ENCODE results near the gene SPINK8.
"Not testable (repeated sequence)": the region's sequence is repeated elsewhere in the genome, so short reads cannot be mapped to it uniquely, and the experiment has no call there.

The SPINK8 gene

GRCh38 chr3:48276911-48277641, 56.4 kb downstream of the SPINK8 start:
- no peaks in the 10 kb centered on the region for H3K9me3 Mint-ChIP-seq
- TF ChIP-seq CTCF (IDR thresholded peaks at IDR 0.05; ENCODE audit: unreplicated experiment in 3 of 3) = no peak
- H3K4me3 Mint-ChIP-seq = no peak overlapping the region
- no peaks in the 10 kb centered on the region for H3K36me3 Mint-ChIP-seq (ENCODE audit: low read depth)
- H3K27me3 Mint-ChIP-seq (ENCODE audit: low read depth) = peaks cover 4% of the 10 kb centered on the region
- no peaks in the 10 kb centered on the region for H3K4me1 Mint-ChIP-seq
- peak overlapping the region in 2 of 3 experiments; percentile 17 to 52 for H3K27ac Mint-ChIP-seq

- Mint-ChIP-seq H3K36me3 (ENCODE audit: low read depth) (peaks cover 11% of the 10 kb centered on the region), H3K27me3 (ENCODE audit: low read depth) (peaks cover 4% of the 10 kb centered on the region), H3K9me3 (no peaks in the 10 kb centered on the region), H3K4me1 (no peaks in the 10 kb centered on the region), H3K4me3 (no peak overlapping the region), H3K27ac (peak overlapping the region; percentile 55 to 87 (median 59))
- no peak for TF ChIP-seq CTCF (IDR thresholded peaks at IDR 0.05; ENCODE audit: unreplicated experiment in 3 of 3)
Observed at GRCh38 chr3:48275287-48276027, 58.0 kb downstream of the SPINK8 start.

GRCh38 chr3:48274452-48274851, 59.0 kb downstream of the SPINK8 start:
- no peak overlapping the region for H3K4me3 Mint-ChIP-seq
- H3K9me3 Mint-ChIP-seq = no peaks in the 10 kb centered on the region
- peaks cover 4% of the 10 kb centered on the region for H3K27me3 Mint-ChIP-seq (ENCODE audit: low read depth)
- peak overlapping the region in 2 of 3 experiments; percentile 55 to 87 for H3K27ac Mint-ChIP-seq
- peaks cover 19% of the 10 kb centered on the region for H3K36me3 Mint-ChIP-seq (ENCODE audit: low read depth)
- no peak for TF ChIP-seq CTCF (IDR thresholded peaks at IDR 0.05; ENCODE audit: unreplicated experiment in 3 of 3)
- H3K4me1 Mint-ChIP-seq = peaks cover 2% of the 10 kb centered on the region

GRCh38 chr3:48273594-48274211, 59.8 kb downstream of the SPINK8 start:
- Mint-ChIP-seq H3K4me1 (peaks cover 9% of the 10 kb centered on the region), H3K27me3 (ENCODE audit: low read depth) (peaks cover 4% of the 10 kb centered on the region), H3K27ac (peak overlapping the region; percentile 13 to 45 (median 24)), H3K36me3 (ENCODE audit: low read depth) (peaks cover 27% of the 10 kb centered on the region), H3K4me3 (no peak overlapping the region), H3K9me3 (no peaks in the 10 kb centered on the region)
- TF ChIP-seq CTCF (IDR thresholded peaks at IDR 0.05; ENCODE audit: unreplicated experiment in 3 of 3) = peak; percentile 71 to 84 (median 79)

GRCh38 chr3:48271763-48272498, 61.5 kb downstream of the SPINK8 start:
- Mint-ChIP-seq H3K4me1 (peaks cover 20% of the 10 kb centered on the region), H3K4me3 (no peak overlapping the region), H3K27ac (no peak overlapping the region), H3K9me3 (no peaks in the 10 kb centered on the region), H3K36me3 (ENCODE audit: low read depth) (peaks cover 39% of the 10 kb centered on the region), H3K27me3 (ENCODE audit: low read depth) (peaks cover 4% of the 10 kb centered on the region)
- TF ChIP-seq CTCF (IDR thresholded peaks at IDR 0.05; ENCODE audit: unreplicated experiment in 3 of 3) = no peak

GRCh38 chr3:48271223-48271622, 62.2 kb downstream of the SPINK8 start:
- peaks cover 43% of the 10 kb centered on the region for H3K36me3 Mint-ChIP-seq (ENCODE audit: low read depth)
- H3K27ac Mint-ChIP-seq; H3K9me3 Mint-ChIP-seq; H3K27me3 Mint-ChIP-seq (ENCODE audit: low read depth); H3K4me3 Mint-ChIP-seq: not testable (repeated sequence)
- peaks cover 20% of the 10 kb centered on the region for H3K4me1 Mint-ChIP-seq

Data from nephron (organoid).